Measurements from ENCODE around the gene TATDN2.

Gene TATDN2

GRCh38 chr3:10248984-10249748, 907 bp downstream of the TATDN2 start:
- peak overlapping the region; percentile 85 for H3K4me3 ChIP-seq (ENCODE audit: low read depth, low read length)
- TF ChIP-seq CTCF (IDR thresholded peaks at IDR 0.05; ENCODE audit: low read depth, low read length), result no peak

- H3K4me3 ChIP-seq (ENCODE audit: low read depth, low read length), result peak overlapping the region; percentile 85
- TF ChIP-seq CTCF (IDR thresholded peaks at IDR 0.05; ENCODE audit: low read depth, low read length), result no peak
Observed at GRCh38 chr3:10249833-10250232, 1.6 kb downstream of the TATDN2 start.

GRCh38 chr3:10251006-10251405, 2.7 kb downstream of the TATDN2 start:
- TF ChIP-seq CTCF (IDR thresholded peaks at IDR 0.05; ENCODE audit: low read depth, low read length), result no peak
- H3K4me3 ChIP-seq (ENCODE audit: low read depth, low read length), result peak overlapping the region; percentile 85

GRCh38 chr3:10253731-10254130, 5.5 kb downstream of the TATDN2 start:
- no peak for TF ChIP-seq CTCF (IDR thresholded peaks at IDR 0.05; ENCODE audit: low read depth, low read length)
- no peak overlapping the region for H3K4me3 ChIP-seq (ENCODE audit: low read depth, low read length)

GRCh38 chr3:10255835-10256234, 7.6 kb downstream of the TATDN2 start:
- no peak for TF ChIP-seq CTCF (IDR thresholded peaks at IDR 0.05; ENCODE audit: low read depth, low read length)
- H3K4me3 ChIP-seq (ENCODE audit: low read depth, low read length), result no peak overlapping the region

- no peak overlapping the region for H3K4me3 ChIP-seq (ENCODE audit: low read depth, low read length)
- TF ChIP-seq CTCF (IDR thresholded peaks at IDR 0.05; ENCODE audit: low read depth, low read length), result no peak
Observed at GRCh38 chr3:10259036-10259435, 10.8 kb downstream of the TATDN2 start.

- H3K4me3 ChIP-seq (ENCODE audit: low read depth, low read length), result no peak overlapping the region
Observed at GRCh38 chr3:10259798-10260197, 11.5 kb downstream of the TATDN2 start.

More at GRCh38 chr3:10259798-10260197, 11.5 kb downstream of the TATDN2 start:
- TF ChIP-seq CTCF (IDR thresholded peaks at IDR 0.05; ENCODE audit: low read depth, low read length), result no peak

Data from WI38 (cell line).